HepG2 (cell line): ENCODE results near the gene MDP1. TPM values are rescaled to one million over a fixed set of nuclear protein-coding genes. Genes with fewer than 3 reads are reported as not detected.
A peak's percentile ranks its signal among the peaks of the same experiment; 100 is the strongest.

Experiments
- ATAC-seq: fragments of 200-7000 bp; cut with Tn5 transposase; 3 replicates; pipeline ENCODE4 v1.9.1; 2020; ENCODE audit warnings: mild to moderate bottlenecking, moderate library complexity
- BruUV-seq: library from RNA; stranded (reverse); fragments of 400-500 nt; replicated peaks from 2 replicates; lab custom pipeline; 2021; lab: Mats Ljungman, UMichigan
- CTCF ChIA-PET: fragments of 300-600 bp; formaldehyde crosslinking; extraction: SDS; loops from one replicate; lab custom pipeline; 2021; ENCODE audit warnings: low total read pairs, inconsistent platforms, low intra/inter-chr PET ratio; lab: Yijun Ruan, JAX
- POLR2A ChIA-PET: fragments of 350-600 bp; sonication (Branson Sonifier 250); formaldehyde crosslinking; loops from one replicate; lab custom pipeline; 2020; ENCODE audit warnings: antibody characterized with exemption, inconsistent platforms; lab: Yijun Ruan, JAX
- DNase-seq: peaks from one replicate; pipeline ENCODE4 v3.0.0-alpha.2; 2015; ENCODE audit warnings: low spot score
- FAIRE-seq: peaks from 3 replicates; lab custom pipeline; 2011; peaks lifted over from hg19 to GRCh38; lab: Jason Lieb, UNC
- H2AFZ ChIP-seq: one replicate; pipeline ENCODE4 v1.6.1; 2011; ENCODE audit warnings: low read length, inconsistent platforms
- H3K27ac ChIP-seq: fragments of 300-600 bp; 3 replicates; pipeline ENCODE4 v1.8.0; 2011; ENCODE audit warnings: mixed run types, mild to moderate bottlenecking, mixed read lengths, low read length, inconsistent platforms; ENCODE audit not compliant: insufficient read depth; ENCODE audit errors: extremely low read length
- H3K27me3 ChIP-seq, 2 experiments: fragments of 200-600 bp in 1 of 2; 2 replicates in 1 of 2; 3 replicates in 1 of 2; pipeline versions ENCODE4 v1.6.0 to v1.8.0; 2011; ENCODE audit warnings: low read length in 2 of 2, mild to moderate bottlenecking in 2 of 2, moderate library complexity in 2 of 2, inconsistent platforms in 1 of 2; ENCODE audit not compliant: insufficient read depth in 2 of 2, control insufficient read depth in 1 of 2
- H3K36me3 ChIP-seq, 2 experiments: fragments of 200-600 bp in 1 of 2; replicated peaks in 1 of 2; 2 replicates in 1 of 2; 3 replicates in 1 of 2; pipeline versions ENCODE4 v1.5.1 to v1.8.0; 2011; ENCODE audit warnings: low read length in 2 of 2, inconsistent platforms in 1 of 2; ENCODE audit not compliant: insufficient read depth in 2 of 2, control insufficient read depth in 1 of 2
- H3K4me1 ChIP-seq: 2 replicates; pipeline ENCODE4 v1.5.1; 2012; ENCODE audit warnings: low read length, inconsistent platforms; ENCODE audit not compliant: insufficient read depth
- H3K4me2 ChIP-seq: 2 replicates; pipeline ENCODE4 v1.6.0; 2011; ENCODE audit warnings: low read depth, low read length, inconsistent platforms
- H3K4me3 ChIP-seq, 3 experiments: fragments of 200-600 bp in 1 of 3; sonication (generic), shearing (Covaris generic) in 1 of 3; replicated peaks in 1 of 3; 2 replicates each; pipeline ENCODE4 v1.5.1; 2011 to 2016; ENCODE audit warnings: low read length in 3 of 3, inconsistent platforms in 2 of 3, low read depth in 2 of 3, mild to moderate bottlenecking in 2 of 3, control low read depth in 1 of 3, mixed read lengths in 1 of 3; ENCODE audit not compliant: insufficient read depth in 1 of 3
- H3K79me2 ChIP-seq: one replicate; pipeline ENCODE4 v1.6.1; 2011; ENCODE audit warnings: low read length, inconsistent platforms; ENCODE audit not compliant: insufficient read depth
- H3K9ac ChIP-seq: 2 replicates; pipeline ENCODE4 v1.6.0; 2011; ENCODE audit warnings: mild to moderate bottlenecking, low read depth, low read length, inconsistent platforms; ENCODE audit not compliant: insufficient read depth
- H3K9me3 ChIP-seq: 2 replicates; pipeline ENCODE4 v1.5.1; 2012; ENCODE audit warnings: mild to moderate bottlenecking, low read length
- H4K20me1 ChIP-seq: 2 replicates; pipeline ENCODE4 v1.6.0; 2011; ENCODE audit warnings: inconsistent platforms, mild to moderate bottlenecking, low read length, moderate library complexity; ENCODE audit not compliant: insufficient read depth
- FLYWCH1 ChIP-seq: sonication (generic); formaldehyde crosslinking; IDR thresholded peaks from 2 replicates; pipeline ENCODE4 v1.8.1; 2023; ENCODE audit warnings: mild to moderate bottlenecking, missing genetic modification reagents
- FOXP1 ChIP-seq, 2 experiments: fragments of 450-650 bp in 1 of 2; IDR thresholded peaks; 2 replicates each; pipeline ENCODE4 v1.6.1; 2017 to 2018; ENCODE audit warnings: antibody characterized with exemption in 1 of 2
- SOX13 ChIP-seq, 3 experiments: fragments of 450-650 bp in 1 of 3; sonication (generic) in 1 of 3; formaldehyde crosslinking in 1 of 3; IDR thresholded peaks in 2 of 3; conservative IDR thresholded peaks in 1 of 3; 2 replicates each; pipeline versions ENCODE4 v1.5.0 to v1.6.1; 2016 to 2020; ENCODE audit warnings: antibody characterized with exemption in 1 of 3, mild to moderate bottlenecking in 1 of 3, missing compliant biosample characterization in 1 of 3, missing genetic modification reagents in 1 of 3, moderate library complexity in 1 of 3
- ZNF205 ChIP-seq: IDR thresholded peaks from 2 replicates; pipeline ENCODE4 v1.6.1; 2018; ENCODE audit warnings: missing biosample characterization, missing genetic modification reagents
- ZNF329 ChIP-seq: sonication (generic); formaldehyde crosslinking; IDR thresholded peaks from 2 replicates; pipeline ENCODE4 v1.9.0; 2021; ENCODE audit warnings: low read depth, mild to moderate bottlenecking, missing genetic modification reagents
- ZNF660 ChIP-seq: sonication (generic); formaldehyde crosslinking; IDR thresholded peaks from 2 replicates; pipeline ENCODE4 v1.5.1; 2020; ENCODE audit warnings: mild to moderate bottlenecking, low read depth, missing genetic modification reagents, borderline replicate concordance
- WGBS: methylation state at CpG from one replicate; pipeline ENCODE4 v1.1.6; 2017; ENCODE audit warnings: low lambda C conversion rate; 5-methylcytosine and 5-hydroxymethylcytosine counted together
- in situ Hi-C: cut with HindIII; loops from 2 replicates; pipeline ENCODE4 v1.10.0; 2017; ENCODE audit warnings: low pct_unique_long_range_greater_than_20kb; ENCODE audit not compliant: extremely low pct_ligation_motif_present
- intact Hi-C: fragments of 100-400 bp; cut with micrococcal nuclease; formaldehyde crosslinking; loops from one replicate; pipeline ENCODE4 v1.10.0; 2022; ENCODE audit not compliant: unreplicated experiment
- polyA plus RNA-seq, 8 experiments: library from polyadenylated mRNA; depleted of rRNA in 3 of 8; stranded (reverse) in 7 of 8; unstranded in 1 of 8; fragments of >200 nt; fragmentation: Illumina TruSeq in 4 of 8; extraction: Trizol in 4 of 8; gene quantifications; 2 replicates each; pipeline versions ENCODE4 v1.2.1 to v1.2.3, GENCODE V29; 2011 to 2016; ENCODE audit warnings: low read depth in 4 of 8, missing spikeins in 1 of 8, mixed read lengths in 1 of 8; ENCODE audit not compliant: insufficient read depth in 1 of 8
- total RNA-seq, 5 experiments: library from RNA; depleted of rRNA; stranded (reverse); fragments of >200 nt; fragmentation: Illumina TruSeq; extraction: Trizol; gene quantifications; 2 replicates each; pipeline ENCODE4 v1.2.3, GENCODE V29; 2016; ENCODE audit warnings: low read depth in 1 of 5
- TF ChIP-seq, protein P1 (sequence below): sonication (generic); formaldehyde crosslinking; conservative IDR thresholded peaks from 2 replicates; pipeline ENCODE4 v1.5.0; 2020; ENCODE audit warnings: missing genetic modification reagents
- TF ChIP-seq, protein P2 (sequence below): sonication (generic); formaldehyde crosslinking; IDR thresholded peaks from 2 replicates; pipeline ENCODE4 v1.8.0; 2022; ENCODE audit warnings: low read depth, missing genetic modification reagents
- TF ChIP-seq, protein P3 (sequence below): sonication (generic); formaldehyde crosslinking; IDR thresholded peaks from 2 replicates; pipeline ENCODE4 v1.5.1; 2020; ENCODE audit warnings: missing genetic modification reagents, mild to moderate bottlenecking, borderline replicate concordance
- TF ChIP-seq, protein P4 (sequence below): sonication (generic); formaldehyde crosslinking; IDR thresholded peaks from 2 replicates; pipeline ENCODE4 v1.4.0; 2020; ENCODE audit warnings: missing genetic modification reagents

The MDP1 gene
- total and polyA plus RNA-seq, 2 of the 13 experiments (the other 11 are each of a cell fraction or from before 2014, with no cell fraction given), result 44.1 to 48.7 TPM

DNA sequence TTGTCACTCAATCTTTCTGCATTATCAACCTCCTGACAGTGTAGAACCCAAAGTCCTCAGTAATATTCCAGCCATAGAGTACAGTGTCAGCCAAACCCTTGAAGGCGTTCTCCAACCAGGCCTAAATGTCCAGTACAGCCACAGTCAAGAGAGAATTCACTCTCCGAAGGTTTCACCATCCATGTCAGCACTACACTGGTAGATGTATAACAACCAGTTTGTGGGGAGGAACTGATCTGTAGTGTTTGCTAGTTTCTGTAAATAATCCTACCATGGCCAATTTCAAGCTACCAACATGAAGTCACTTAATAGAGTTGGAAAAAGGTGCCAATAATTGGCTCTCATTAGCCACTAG lies 456 bp upstream of the MDP1 start:
- Histone ChIP-seq H3K9me3 (no peaks in the 10 kb centered on the region), H3K27ac (peak overlapping the region; percentile 1), H2AFZ (no peak overlapping the region), H3K36me3 (peaks cover 8 to 15% of the 10 kb centered on the region in 2 experiments; a peak in 4 of 5 replicates), H3K9ac (peak overlapping the region; percentile 81), H3K4me3 (peak overlapping the region in 1 of 3 experiments; percentile 98; a peak in 1 of 6 replicates), H4K20me1 (no peaks in the 10 kb centered on the region), H3K27me3 (no peaks in the 10 kb centered on the region; a peak in 1 of 5 replicates), H3K4me2 (peak overlapping the region; percentile 93), H3K4me1 (peaks cover 38% of the 10 kb centered on the region), H3K79me2 (peaks cover 22% of the 10 kb centered on the region)
- in situ Hi-C loops (no loop called here), intact Hi-C loops (loop anchor here (1.0 to 2.0 kb wide), 4 partner anchors 16 to 81 kb away; partner anchors contain the start of genes GMPR2, NEDD8, RABGGTA and TINF2)
- 94% methylated on average over 2 of the region's 2 CpGs for WGBS
- DNase-seq, result no peak
- ChIA-PET CTCF (interaction anchor here (1.3 to 3.1 kb wide), 5 partner anchors 16 to 92 kb away, joined by 7 to 44 read pairs (median 10); partner anchors contain the start of genes CIDEB, GMPR2, NEDD8 and RABGGTA), POLR2A (interaction anchor here (0.9 to 8.1 kb wide), 28 partner anchors 9 to 1122 kb away, joined by 3 to 230 read pairs (median 8); partner anchors contain the start of genes ACIN1, C14orf119, CIDEB and DCAF11)
- BruUV-seq, result no TSS peak
- no peak for FAIRE-seq
- ATAC-seq, result no peak
- TF ChIP-seq FOXP1 (IDR thresholded peaks at IDR 0.05) (no peak), FOXP1 (CRISPR knock-in tag; IDR thresholded peaks at IDR 0.05) (no peak), SOX13 (IDR thresholded peaks at IDR 0.05) (no peak), SOX13 (CRISPR knock-in tag; conservative IDR thresholded peaks at IDR 0.05 in 1 of 2, IDR thresholded peaks at IDR 0.05 in 1 of 2) (no peak), ZNF205 (CRISPR knock-in tag) (no peak), FLYWCH1 (CRISPR knock-in tag) (peak; percentile 90; the same call in 1 of the 2 replicates), ZNF329 (CRISPR knock-in tag) (no peak), ZNF660 (CRISPR knock-in tag) (no peak)
- TF ChIP-seq, protein P1, sequence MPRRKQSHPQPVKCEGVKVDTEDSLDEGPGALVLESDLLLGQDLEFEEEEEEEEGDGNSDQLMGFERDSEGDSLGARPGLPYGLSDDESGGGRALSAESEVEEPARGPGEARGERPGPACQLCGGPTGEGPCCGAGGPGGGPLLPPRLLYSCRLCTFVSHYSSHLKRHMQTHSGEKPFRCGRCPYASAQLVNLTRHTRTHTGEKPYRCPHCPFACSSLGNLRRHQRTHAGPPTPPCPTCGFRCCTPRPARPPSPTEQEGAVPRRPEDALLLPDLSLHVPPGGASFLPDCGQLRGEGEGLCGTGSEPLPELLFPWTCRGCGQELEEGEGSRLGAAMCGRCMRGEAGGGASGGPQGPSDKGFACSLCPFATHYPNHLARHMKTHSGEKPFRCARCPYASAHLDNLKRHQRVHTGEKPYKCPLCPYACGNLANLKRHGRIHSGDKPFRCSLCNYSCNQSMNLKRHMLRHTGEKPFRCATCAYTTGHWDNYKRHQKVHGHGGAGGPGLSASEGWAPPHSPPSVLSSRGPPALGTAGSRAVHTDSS, result 0 out of 2 replicates have a peak, but pooled peaks have one; percentile 50
- TF ChIP-seq, protein P2, sequence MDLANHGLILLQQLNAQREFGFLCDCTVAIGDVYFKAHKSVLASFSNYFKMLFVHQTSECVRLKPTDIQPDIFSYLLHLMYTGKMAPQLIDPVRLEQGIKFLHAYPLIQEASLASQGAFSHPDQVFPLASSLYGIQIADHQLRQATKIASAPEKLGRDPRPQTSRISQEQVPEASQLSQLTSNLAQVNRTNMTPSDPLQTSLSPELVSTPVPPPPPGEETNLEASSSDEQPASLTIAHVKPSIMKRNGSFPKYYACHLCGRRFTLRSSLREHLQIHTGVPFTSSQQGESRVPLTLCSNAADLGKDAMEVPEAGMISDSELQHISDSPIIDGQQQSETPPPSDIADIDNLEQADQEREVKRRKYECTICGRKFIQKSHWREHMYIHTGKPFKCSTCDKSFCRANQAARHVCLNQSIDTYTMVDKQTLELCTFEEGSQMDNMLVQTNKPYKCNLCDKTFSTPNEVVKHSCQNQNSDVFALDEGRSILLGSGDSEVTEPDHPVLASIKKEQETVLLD, result 0 out of 2 replicates have a peak, but pooled peaks have one; percentile 6
- TF ChIP-seq, protein P3, sequence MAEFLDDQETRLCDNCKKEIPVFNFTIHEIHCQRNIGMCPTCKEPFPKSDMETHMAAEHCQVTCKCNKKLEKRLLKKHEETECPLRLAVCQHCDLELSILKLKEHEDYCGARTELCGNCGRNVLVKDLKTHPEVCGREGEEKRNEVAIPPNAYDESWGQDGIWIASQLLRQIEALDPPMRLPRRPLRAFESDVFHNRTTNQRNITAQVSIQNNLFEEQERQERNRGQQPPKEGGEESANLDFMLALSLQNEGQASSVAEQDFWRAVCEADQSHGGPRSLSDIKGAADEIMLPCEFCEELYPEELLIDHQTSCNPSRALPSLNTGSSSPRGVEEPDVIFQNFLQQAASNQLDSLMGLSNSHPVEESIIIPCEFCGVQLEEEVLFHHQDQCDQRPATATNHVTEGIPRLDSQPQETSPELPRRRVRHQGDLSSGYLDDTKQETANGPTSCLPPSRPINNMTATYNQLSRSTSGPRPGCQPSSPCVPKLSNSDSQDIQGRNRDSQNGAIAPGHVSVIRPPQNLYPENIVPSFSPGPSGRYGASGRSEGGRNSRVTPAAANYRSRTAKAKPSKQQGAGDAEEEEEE (CRISPR knock-in tag), result no peak
- TF ChIP-seq, protein P4, sequence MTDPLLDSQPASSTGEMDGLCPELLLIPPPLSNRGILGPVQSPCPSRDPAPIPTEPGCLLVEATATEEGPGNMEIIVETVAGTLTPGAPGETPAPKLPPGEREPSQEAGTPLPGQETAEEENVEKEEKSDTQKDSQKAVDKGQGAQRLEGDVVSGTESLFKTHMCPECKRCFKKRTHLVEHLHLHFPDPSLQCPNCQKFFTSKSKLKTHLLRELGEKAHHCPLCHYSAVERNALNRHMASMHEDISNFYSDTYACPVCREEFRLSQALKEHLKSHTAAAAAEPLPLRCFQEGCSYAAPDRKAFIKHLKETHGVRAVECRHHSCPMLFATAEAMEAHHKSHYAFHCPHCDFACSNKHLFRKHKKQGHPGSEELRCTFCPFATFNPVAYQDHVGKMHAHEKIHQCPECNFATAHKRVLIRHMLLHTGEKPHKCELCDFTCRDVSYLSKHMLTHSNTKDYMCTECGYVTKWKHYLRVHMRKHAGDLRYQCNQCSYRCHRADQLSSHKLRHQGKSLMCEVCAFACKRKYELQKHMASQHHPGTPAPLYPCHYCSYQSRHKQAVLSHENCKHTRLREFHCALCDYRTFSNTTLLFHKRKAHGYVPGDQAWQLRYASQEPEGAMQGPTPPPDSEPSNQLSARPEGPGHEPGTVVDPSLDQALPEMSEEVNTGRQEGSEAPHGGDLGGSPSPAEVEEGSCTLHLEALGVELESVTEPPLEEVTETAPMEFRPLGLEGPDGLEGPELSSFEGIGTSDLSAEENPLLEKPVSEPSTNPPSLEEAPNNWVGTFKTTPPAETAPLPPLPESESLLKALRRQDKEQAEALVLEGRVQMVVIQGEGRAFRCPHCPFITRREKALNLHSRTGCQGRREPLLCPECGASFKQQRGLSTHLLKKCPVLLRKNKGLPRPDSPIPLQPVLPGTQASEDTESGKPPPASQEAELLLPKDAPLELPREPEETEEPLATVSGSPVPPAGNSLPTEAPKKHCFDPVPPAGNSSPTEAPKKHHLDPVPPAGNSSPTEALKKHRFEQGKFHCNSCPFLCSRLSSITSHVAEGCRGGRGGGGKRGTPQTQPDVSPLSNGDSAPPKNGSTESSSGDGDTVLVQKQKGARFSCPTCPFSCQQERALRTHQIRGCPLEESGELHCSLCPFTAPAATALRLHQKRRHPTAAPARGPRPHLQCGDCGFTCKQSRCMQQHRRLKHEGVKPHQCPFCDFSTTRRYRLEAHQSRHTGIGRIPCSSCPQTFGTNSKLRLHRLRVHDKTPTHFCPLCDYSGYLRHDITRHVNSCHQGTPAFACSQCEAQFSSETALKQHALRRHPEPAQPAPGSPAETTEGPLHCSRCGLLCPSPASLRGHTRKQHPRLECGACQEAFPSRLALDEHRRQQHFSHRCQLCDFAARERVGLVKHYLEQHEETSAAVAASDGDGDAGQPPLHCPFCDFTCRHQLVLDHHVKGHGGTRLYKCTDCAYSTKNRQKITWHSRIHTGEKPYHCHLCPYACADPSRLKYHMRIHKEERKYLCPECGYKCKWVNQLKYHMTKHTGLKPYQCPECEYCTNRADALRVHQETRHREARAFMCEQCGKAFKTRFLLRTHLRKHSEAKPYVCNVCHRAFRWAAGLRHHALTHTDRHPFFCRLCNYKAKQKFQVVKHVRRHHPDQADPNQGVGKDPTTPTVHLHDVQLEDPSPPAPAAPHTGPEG (CRISPR knock-in tag), result 0 out of 2 replicates have a peak, but pooled peaks have one; percentile 17
